ENCODE results near the gene ANKRD7. TPM values are rescaled to one million over a fixed set of nuclear protein-coding genes. Genes with fewer than 3 reads are reported as not detected.
A peak's percentile ranks its signal among the peaks of the same experiment; 100 is the strongest.

Gene ANKRD7
- total RNA-seq, 4 donors from 2014 or later, result 4.8 TPM; not detected in 3

DNA sequence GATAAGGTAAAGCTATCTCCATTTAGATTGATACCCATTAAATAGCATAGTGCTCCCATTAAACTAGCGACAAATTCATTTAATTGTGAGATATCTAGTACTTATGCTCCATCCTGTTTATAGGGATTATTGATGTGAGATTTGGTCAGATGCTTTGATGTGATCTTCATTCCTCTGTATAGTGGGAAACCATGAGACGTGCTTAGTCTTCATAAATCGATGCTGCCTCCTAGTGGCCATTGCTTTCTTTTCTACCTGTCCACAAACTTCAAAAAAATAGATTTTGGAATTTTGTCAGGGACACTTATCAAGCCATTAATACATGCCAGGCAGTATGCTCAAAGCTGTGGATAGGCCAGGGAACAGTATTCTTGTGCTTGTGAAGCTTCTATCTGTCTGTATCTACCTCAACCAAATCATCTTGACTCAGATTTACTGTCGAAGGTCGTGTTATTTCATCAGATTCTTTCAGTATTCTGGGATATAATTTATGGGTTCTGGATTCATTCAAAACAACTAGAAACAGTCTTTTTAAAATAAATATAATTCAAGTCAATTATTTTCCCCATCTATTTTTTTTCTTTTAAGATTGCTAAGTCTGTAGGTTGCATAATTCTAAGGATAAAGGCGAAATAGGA, 28.5 kb upstream of the ANKRD7 start:
- Histone ChIP-seq H3K4me1 (no peaks in the 10 kb centered on the region), H3K27me3 (no peaks in the 10 kb centered on the region), H3K4me3 (no peak overlapping the region), H3K36me3 (no peaks in the 10 kb centered on the region), H3K27ac (no peak overlapping the region), H3K9me3 (no peaks in the 10 kb centered on the region)
- DNase-seq, result peak; percentile 18 to 67
- intact Hi-C loops (cut with DNase I; ENCODE audit: low total_unique reads), result no loop called here
- TF ChIP-seq, protein P1, sequence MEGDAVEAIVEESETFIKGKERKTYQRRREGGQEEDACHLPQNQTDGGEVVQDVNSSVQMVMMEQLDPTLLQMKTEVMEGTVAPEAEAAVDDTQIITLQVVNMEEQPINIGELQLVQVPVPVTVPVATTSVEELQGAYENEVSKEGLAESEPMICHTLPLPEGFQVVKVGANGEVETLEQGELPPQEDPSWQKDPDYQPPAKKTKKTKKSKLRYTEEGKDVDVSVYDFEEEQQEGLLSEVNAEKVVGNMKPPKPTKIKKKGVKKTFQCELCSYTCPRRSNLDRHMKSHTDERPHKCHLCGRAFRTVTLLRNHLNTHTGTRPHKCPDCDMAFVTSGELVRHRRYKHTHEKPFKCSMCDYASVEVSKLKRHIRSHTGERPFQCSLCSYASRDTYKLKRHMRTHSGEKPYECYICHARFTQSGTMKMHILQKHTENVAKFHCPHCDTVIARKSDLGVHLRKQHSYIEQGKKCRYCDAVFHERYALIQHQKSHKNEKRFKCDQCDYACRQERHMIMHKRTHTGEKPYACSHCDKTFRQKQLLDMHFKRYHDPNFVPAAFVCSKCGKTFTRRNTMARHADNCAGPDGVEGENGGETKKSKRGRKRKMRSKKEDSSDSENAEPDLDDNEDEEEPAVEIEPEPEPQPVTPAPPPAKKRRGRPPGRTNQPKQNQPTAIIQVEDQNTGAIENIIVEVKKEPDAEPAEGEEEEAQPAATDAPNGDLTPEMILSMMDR (IDR thresholded peaks at IDR 0.05), result peak; percentile 57 to 67 (median 64)
- no peak for TF ChIP-seq POLR2A (IDR thresholded peaks at IDR 0.05)

DNA sequence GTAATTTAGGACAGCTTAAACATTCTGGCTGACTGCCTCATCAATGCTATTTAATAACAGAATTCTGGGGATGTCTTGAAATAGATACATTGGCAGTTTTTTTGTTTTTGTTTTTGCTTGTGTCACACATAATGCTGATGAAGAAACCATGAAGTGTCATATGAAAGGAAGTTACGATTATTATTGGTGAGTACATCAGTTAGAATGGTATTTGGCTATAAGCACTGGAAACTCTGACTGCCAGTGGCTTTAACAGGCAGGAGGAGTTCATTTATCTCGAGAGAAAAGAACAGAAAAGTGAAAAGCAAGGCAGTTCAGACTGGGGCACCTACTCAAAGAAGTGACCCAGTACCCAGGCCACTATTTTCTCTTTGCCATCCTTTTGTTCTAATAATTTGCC, 22.4 kb upstream of the ANKRD7 start:
- TF ChIP-seq, protein P1 (IDR thresholded peaks at IDR 0.05), result no peak
- TF ChIP-seq POLR2A (IDR thresholded peaks at IDR 0.05), result no peak
- Histone ChIP-seq H3K9me3 (no peaks in the 10 kb centered on the region), H3K4me1 (no peaks in the 10 kb centered on the region), H3K4me3 (no peak overlapping the region), H3K36me3 (no peaks in the 10 kb centered on the region), H3K27ac (no peak overlapping the region), H3K27me3 (no peaks in the 10 kb centered on the region)
- no peak for DNase-seq
- intact Hi-C loops (cut with DNase I; ENCODE audit: low total_unique reads), result no loop called here

DNA sequence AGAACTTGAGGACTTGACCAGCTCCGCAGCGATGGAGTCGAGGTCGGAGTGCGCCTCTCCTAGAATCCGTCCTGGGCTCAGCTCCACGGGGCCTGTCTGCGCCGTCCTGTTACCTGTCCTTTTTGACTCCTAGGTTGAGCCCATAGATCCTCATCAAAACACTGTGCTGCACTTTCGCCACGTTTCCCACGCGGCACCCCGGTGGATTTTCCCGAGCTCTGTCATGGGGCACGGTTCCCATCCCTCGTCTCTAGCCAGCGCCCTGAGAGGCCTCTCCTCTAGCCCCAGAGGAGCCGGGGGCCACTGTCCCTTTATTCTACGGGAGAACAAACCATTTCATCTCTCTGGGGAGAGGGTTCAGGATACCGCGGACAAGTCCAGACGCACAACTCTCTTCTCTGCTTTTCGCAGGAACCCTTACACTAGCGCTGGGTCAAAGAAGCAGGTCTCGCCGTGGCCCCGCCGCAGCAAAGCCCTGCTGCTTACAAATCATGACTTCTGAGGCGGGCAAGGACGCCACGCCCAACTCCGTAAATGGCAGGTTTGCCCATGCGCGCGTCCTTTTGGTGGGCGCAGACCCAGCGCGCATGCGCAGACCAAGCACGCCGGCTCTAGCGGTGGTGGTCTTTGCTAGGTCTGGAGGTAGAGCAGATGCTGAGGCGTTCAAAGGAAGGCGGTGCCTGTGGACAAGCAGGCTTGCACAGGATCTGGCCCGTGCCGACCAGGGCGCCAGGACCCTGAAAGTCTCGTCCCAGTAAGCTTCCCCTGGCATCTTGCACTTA, 10.3 kb upstream of the ANKRD7 start:
- peak; percentile 68 to 74 for DNase-seq
- peak in 1 of 2 donors; percentile 20 for TF ChIP-seq POLR2A (IDR thresholded peaks at IDR 0.05)
- TF ChIP-seq, protein P1 (IDR thresholded peaks at IDR 0.05), result no peak
- peak overlapping the region; percentile 39 to 43 for H3K4me3 ChIP-seq
- peak overlapping the region; percentile 31 to 39 for H3K27ac ChIP-seq
- no peaks in the 10 kb centered on the region for H3K36me3 ChIP-seq
- no peaks in the 10 kb centered on the region for H3K27me3 ChIP-seq
- H3K4me1 ChIP-seq, result no peaks in the 10 kb centered on the region
- intact Hi-C loops (cut with DNase I; ENCODE audit: low total_unique reads), result no loop called here
- H3K9me3 ChIP-seq, result no peaks in the 10 kb centered on the region

DNA sequence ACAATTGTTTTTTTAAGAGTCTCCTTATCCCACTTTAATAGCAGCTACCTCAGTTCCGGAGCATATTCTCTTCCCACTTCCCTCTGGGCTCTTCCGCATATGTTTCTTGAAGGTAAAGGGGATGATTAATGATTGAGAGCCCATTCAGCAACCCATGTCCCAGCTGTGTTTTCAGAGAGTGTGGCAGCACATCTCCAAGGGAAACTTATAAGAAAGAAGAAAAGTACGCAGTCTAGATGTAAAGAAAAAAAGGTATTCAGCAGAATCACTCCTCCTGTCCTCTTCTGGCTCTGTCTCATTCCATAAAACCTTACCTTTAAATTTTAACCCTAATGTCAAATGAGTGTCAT, 9.7 kb upstream of the ANKRD7 start:
- no peaks in the 10 kb centered on the region for H3K27me3 ChIP-seq
- intact Hi-C loops (cut with DNase I; ENCODE audit: low total_unique reads), result no loop called here
- no peaks in the 10 kb centered on the region for H3K9me3 ChIP-seq
- no peak for DNase-seq
- no peak for TF ChIP-seq POLR2A (IDR thresholded peaks at IDR 0.05)
- TF ChIP-seq, protein P1 (IDR thresholded peaks at IDR 0.05), result no peak
- peak overlapping the region; percentile 39 to 43 for H3K4me3 ChIP-seq
- no peaks in the 10 kb centered on the region for H3K4me1 ChIP-seq
- no peaks in the 10 kb centered on the region for H3K36me3 ChIP-seq
- peak overlapping the region in 1 of 2 donors; percentile 39 for H3K27ac ChIP-seq

DNA sequence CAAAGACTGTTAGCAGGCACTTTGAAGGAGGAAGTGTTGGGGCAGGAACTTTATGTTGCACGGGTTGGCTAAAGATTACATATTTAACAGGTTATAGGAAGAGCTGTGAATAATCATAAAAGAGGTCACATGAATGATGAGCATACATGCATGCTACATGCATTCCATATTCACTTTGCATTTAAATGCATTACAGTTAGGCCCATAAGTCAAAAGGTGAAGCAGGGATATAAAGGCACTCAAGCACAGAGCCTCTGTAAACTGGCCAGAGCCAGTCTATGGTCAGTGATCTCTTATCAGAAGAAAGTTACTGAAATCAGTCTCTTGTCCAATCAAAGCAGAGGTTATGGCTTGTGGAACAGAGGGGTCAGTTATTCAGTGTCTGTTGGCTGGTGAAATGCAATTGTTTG, 7.3 kb upstream of the ANKRD7 start:
- DNase-seq, result no peak
- H3K4me1 ChIP-seq, result no peaks in the 10 kb centered on the region
- H3K27me3 ChIP-seq, result no peaks in the 10 kb centered on the region
- intact Hi-C loops (cut with DNase I; ENCODE audit: low total_unique reads), result no loop called here
- no peak overlapping the region for H3K4me3 ChIP-seq
- no peaks in the 10 kb centered on the region for H3K36me3 ChIP-seq
- H3K9me3 ChIP-seq, result no peaks in the 10 kb centered on the region
- no peak overlapping the region for H3K27ac ChIP-seq
- TF ChIP-seq POLR2A (IDR thresholded peaks at IDR 0.05), result no peak
- TF ChIP-seq, protein P1 (IDR thresholded peaks at IDR 0.05), result no peak
